Transverse colon (tissue), 4 donors: ENCODE measurements around the gene BMPR1B. TPM values are rescaled to one million over a fixed set of nuclear protein-coding genes. Genes with fewer than 3 reads are reported as not detected.

Experiments used
- DNase-seq: peaks from one replicate; pipeline ENCODE4 v3.0.0-alpha.2; 2019
- H3K27ac ChIP-seq, 4 donors: fragments of 200-600 bp; sonication (generic); 2 replicates each; pipeline ENCODE4 v1.5.1; 2016 to 2018; ENCODE audit warnings: inconsistent platforms in 4 of 4
- H3K27me3 ChIP-seq: fragments of 200-600 bp; sonication (generic); 2 replicates; pipeline ENCODE4 v1.5.1; 2017; ENCODE audit warnings: inconsistent platforms
- H3K36me3 ChIP-seq, 4 donors: fragments of 200-600 bp; sonication (generic); 2 replicates each; pipeline ENCODE4 v1.5.1; 2017 to 2019; ENCODE audit warnings: inconsistent platforms in 4 of 4
- H3K4me1 ChIP-seq, 4 donors: fragments of 200-600 bp; sonication (generic); 2 replicates each; pipeline ENCODE4 v1.5.1; 2017 to 2020; ENCODE audit warnings: inconsistent platforms in 4 of 4
- H3K4me3 ChIP-seq, 4 donors: fragments of 200-600 bp; sonication (generic); 1 replicate in 1 of 4; 2 replicates in 3 of 4; pipeline versions ENCODE4 v1.5.1 to v1.6.1; 2017 to 2019; ENCODE audit warnings: inconsistent platforms in 4 of 4
- H3K9me3 ChIP-seq, 2 donors: fragments of 200-600 bp; sonication (generic); 2 replicates each; pipeline ENCODE4 v1.5.1; 2017 to 2019; ENCODE audit warnings: inconsistent platforms in 2 of 2
- CTCF ChIP-seq, 5 experiments: fragments of 200-600 bp in 3 of 5; fragments of 450-650 bp in 2 of 5; sonication (generic) in 3 of 5; IDR thresholded peaks; 1 replicate in 2 of 5; 2 replicates in 3 of 5; pipeline ENCODE4 v1.5.1; 2016 to 2017; ENCODE audit warnings: antibody characterized with exemption in 5 of 5, inconsistent platforms in 3 of 5, mild to moderate bottlenecking in 2 of 5, moderate library complexity in 1 of 5
- EP300 ChIP-seq: sonication (generic); formaldehyde crosslinking; IDR thresholded peaks from one replicate; pipeline ENCODE4 v1.6.1; 2017; ENCODE audit warnings: antibody characterized with exemption, low read depth
- POLR2A ChIP-seq: fragments of 450-650 bp; IDR thresholded peaks from one replicate; pipeline ENCODE4 v1.6.1; 2016; ENCODE audit warnings: antibody characterized with exemption, mild to moderate bottlenecking, moderate library complexity
- POLR2AphosphoS5 ChIP-seq, 3 donors: sonication (generic); formaldehyde crosslinking; IDR thresholded peaks; one replicate each; pipeline ENCODE4 v1.6.1; 2016; ENCODE audit warnings: antibody characterized with exemption in 3 of 3
- WGBS, 2 donors: methylation state at CpG; one replicate each; pipeline ENCODE4 v1.1.5; 2018; ENCODE audit warnings: low coverage in 1 of 2; 5-methylcytosine and 5-hydroxymethylcytosine counted together
- in situ Hi-C, 4 donors: fragments of 200-750 bp; cut with MboI; loops; one replicate each; pipeline versions ENCODE4 v1.15.0 to v1.15.1; 2017; ENCODE audit warnings: low sequenced_read_pairs in 3 of 4, low pct_ligation_motif_present in 1 of 4, low pct_unique_long_range_greater_than_20kb in 1 of 4
- intact Hi-C: fragments of 100-400 bp; cut with DNase I; formaldehyde crosslinking; loops from one replicate; pipeline ENCODE4 v1.15.1; 2023; ENCODE audit warnings: low total_unique reads
- total RNA-seq, 4 donors: library from RNA; depleted of rRNA; stranded (reverse); fragments of >200 nt; gene quantifications; one replicate each; pipeline ENCODE4 v1.1.0, GENCODE V29; 2016

Gene BMPR1B
- total RNA-seq, 4 donors from 2014 or later: 0.64 to 3.2 (median 0.68) TPM; not detected in 1

GRCh38 chr4:94801016-94801415 is 43.3 kb downstream of the BMPR1B start:
- in situ Hi-C loops: no loop called here
- H3K4me3 ChIP-seq: no peak overlapping the region
- H3K36me3 ChIP-seq: no peaks in the 10 kb centered on the region
- intact Hi-C loops: no loop called here
- peaks cover 0 to 3% (median 0%) of the 10 kb centered on the region in 4 donors for H3K4me1 ChIP-seq
- TF ChIP-seq POLR2A: no peak
- TF ChIP-seq CTCF (IDR thresholded peaks at IDR 0.05): no peak
- no peak for TF ChIP-seq POLR2AphosphoS5 (IDR thresholded peaks at IDR 0.05)
- no peak for TF ChIP-seq EP300
- H3K27me3 ChIP-seq: no peaks in the 10 kb centered on the region
- DNase-seq: no peak
- no peaks in the 10 kb centered on the region for H3K9me3 ChIP-seq
- H3K27ac ChIP-seq: no peak overlapping the region
- WGBS, 2 donors: 80 to 90% methylated on average over 1 to 2 of the region's 2 CpGs

DNA sequence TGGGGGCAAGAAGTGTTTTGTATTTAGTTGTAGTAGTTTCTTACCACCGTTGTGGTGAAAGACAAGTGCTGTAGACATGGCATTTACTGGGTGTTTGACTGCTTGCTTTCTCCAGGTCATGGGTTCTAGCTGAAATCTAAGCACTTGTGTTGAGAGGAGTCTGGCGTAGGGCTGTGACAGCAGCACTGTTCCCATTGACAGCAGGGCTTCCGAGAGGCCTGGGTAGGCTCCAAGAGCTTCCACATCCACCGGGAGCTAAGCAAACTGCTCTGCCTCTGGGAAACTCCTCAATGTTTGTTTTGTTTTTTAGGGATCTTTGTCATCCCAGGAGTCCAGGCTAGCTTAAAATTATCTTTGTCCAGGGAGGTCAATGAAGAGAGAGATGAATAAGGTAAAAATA is 44.3 kb downstream of the BMPR1B start:
- H3K36me3 ChIP-seq: no peaks in the 10 kb centered on the region
- H3K4me1 ChIP-seq: peaks cover 0 to 12% (median 2%) of the 10 kb centered on the region in 4 donors
- no peak for TF ChIP-seq EP300
- no peak for TF ChIP-seq CTCF (IDR thresholded peaks at IDR 0.05)
- no peak for TF ChIP-seq POLR2A
- TF ChIP-seq POLR2AphosphoS5 (IDR thresholded peaks at IDR 0.05): no peak
- no peak overlapping the region for H3K4me3 ChIP-seq
- no peak for DNase-seq
- no peaks in the 10 kb centered on the region for H3K9me3 ChIP-seq
- 57 to 75% methylated on average over 1 to 4 of the region's 4 CpGs for WGBS, 2 donors
- H3K27ac ChIP-seq: no peak overlapping the region
- H3K27me3 ChIP-seq: no peaks in the 10 kb centered on the region
- in situ Hi-C loops: no loop called here
- intact Hi-C loops: no loop called here

- intact Hi-C loops: no loop called here
- 73 to 79% methylated on average over 2 of the region's 2 CpGs for WGBS, 2 donors
- Histone ChIP-seq H3K4me3 (no peak overlapping the region), H3K27ac (no peak overlapping the region), H3K36me3 (no peaks in the 10 kb centered on the region), H3K4me1 (peaks cover 0 to 12% (median 2%) of the 10 kb centered on the region in 4 donors), H3K9me3 (no peaks in the 10 kb centered on the region), H3K27me3 (no peaks in the 10 kb centered on the region)
- DNase-seq: no peak
- no peak for TF ChIP-seq EP300
- no peak for TF ChIP-seq POLR2A
- no peak for TF ChIP-seq CTCF (IDR thresholded peaks at IDR 0.05)
- TF ChIP-seq POLR2AphosphoS5 (IDR thresholded peaks at IDR 0.05): no peak
- in situ Hi-C loops: no loop called here
Observed at GRCh38 chr4:94803181-94803580, 45.4 kb downstream of the BMPR1B start.

DNA sequence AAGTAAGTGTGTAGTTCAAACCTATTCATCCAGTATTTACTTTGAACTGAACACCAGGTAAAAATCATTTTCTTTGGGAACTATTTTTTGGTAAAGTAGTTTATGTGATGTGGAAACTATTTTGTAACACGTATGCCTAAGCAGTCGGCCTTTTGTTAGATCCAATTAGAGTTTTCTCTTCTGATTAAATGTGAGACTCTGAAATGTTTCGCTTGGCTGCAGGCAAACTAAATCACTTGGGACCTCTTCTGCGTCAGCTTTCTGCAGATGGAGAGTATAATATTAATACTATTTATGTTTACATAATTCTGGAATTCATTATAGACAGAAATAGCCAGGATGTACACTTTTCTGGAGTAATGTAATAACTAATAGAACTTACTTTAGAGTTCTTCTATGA is 46.9 kb downstream of the BMPR1B start:
- TF ChIP-seq EP300 (no peak), CTCF (IDR thresholded peaks at IDR 0.05) (no peak), POLR2AphosphoS5 (IDR thresholded peaks at IDR 0.05) (no peak), POLR2A (no peak)
- Histone ChIP-seq H3K4me3 (no peak overlapping the region), H3K27ac (no peak overlapping the region), H3K36me3 (no peaks in the 10 kb centered on the region), H3K9me3 (no peaks in the 10 kb centered on the region), H3K27me3 (no peaks in the 10 kb centered on the region), H3K4me1 (peaks cover 0 to 12% (median 2%) of the 10 kb centered on the region in 4 donors)
- 64 to 84% methylated on average over 4 of the region's 4 CpGs for whole genome bisulfite sequencing, 2 donors
- intact Hi-C loops: no loop called here
- DNase-seq: no peak
- in situ Hi-C loops: no loop called here
